GM12878 (cell line): ENCODE results near the gene EDN3. TPM values are rescaled to one million over a fixed set of nuclear protein-coding genes. Genes with fewer than 3 reads are reported as not detected.

Experiments used
- ATAC-seq: fragments of 200-7000 bp; cut with Tn5 transposase; 3 replicates; pipeline ENCODE4 v1.9.1; 2020; ENCODE audit warnings: mild to moderate bottlenecking, moderate library complexity
- BruUV-seq: library from RNA; stranded (reverse); fragments of 400-500 nt; replicated peaks from 2 replicates; lab custom pipeline; 2021; lab: Mats Ljungman, UMichigan
- CTCF ChIA-PET: fragments of 300-600 bp; sonication (Branson Sonifier 250); formaldehyde crosslinking; extraction: SDS; loops from one replicate; lab custom pipeline; 2021; ENCODE audit warnings: inconsistent platforms; lab: Yijun Ruan, JAX
- POLR2A ChIA-PET: fragments of 350-600 bp; formaldehyde crosslinking; extraction: SDS; loops from one replicate; lab custom pipeline; 2021; ENCODE audit warnings: inconsistent platforms; lab: Charles Lee
- RAD21 ChIA-PET: fragments of 300-600 bp; sonication (Branson Sonifier 250); formaldehyde crosslinking; loops from one replicate; lab custom pipeline; 2023; ENCODE audit warnings: antibody characterized with exemption; ENCODE audit not compliant: unreplicated experiment; lab: Charles Lee
- SMC1A ChIA-PET: fragments of 300-600 bp; sonication (Branson Sonifier 250); formaldehyde crosslinking; loops from one replicate; lab custom pipeline; 2023; ENCODE audit not compliant: unreplicated experiment, uncharacterized antibody; lab: Charles Lee
- DNase-seq: peaks from one replicate; pipeline ENCODE4 v3.0.0-alpha.2; 2011; ENCODE audit warnings: low read depth, low spot score
- FAIRE-seq: peaks from 3 replicates; lab custom pipeline; 2011; peaks lifted over from hg19 to GRCh38; lab: Jason Lieb, UNC
- H2AFZ ChIP-seq: 2 replicates; pipeline ENCODE4 v1.6.0; 2011; ENCODE audit warnings: low read depth, low read length, control low read depth; ENCODE audit not compliant: control insufficient read depth
- H3K27ac ChIP-seq: 2 replicates; pipeline ENCODE4 v1.5.1; 2011; ENCODE audit warnings: control low read depth; ENCODE audit not compliant: control insufficient read depth, insufficient read depth
- H3K27me3 ChIP-seq, 2 experiments: replicated peaks in 1 of 2; 2 replicates each; pipeline versions ENCODE4 v1.6.0 to v1.6.1; 2011; ENCODE audit warnings: low read length in 1 of 2; ENCODE audit not compliant: control insufficient read depth in 2 of 2, insufficient read depth in 2 of 2
- H3K36me3 ChIP-seq, 2 experiments: 2 replicates each; pipeline ENCODE4 v1.5.1; 2011; ENCODE audit warnings: low read length in 1 of 2; ENCODE audit not compliant: control insufficient read depth in 2 of 2, insufficient read depth in 2 of 2
- H3K4me1 ChIP-seq: 2 replicates; pipeline ENCODE4 v1.6.1; 2011; ENCODE audit warnings: mild to moderate bottlenecking, low read length, moderate library complexity, mixed read lengths; ENCODE audit not compliant: control insufficient read depth, insufficient read depth
- H3K4me2 ChIP-seq: 2 replicates; pipeline ENCODE4 v1.6.0; 2011; ENCODE audit warnings: control low read depth; ENCODE audit not compliant: control insufficient read depth, insufficient read depth
- H3K4me3 ChIP-seq: fragments of 200-600 bp; sonication (generic); 2 replicates; pipeline ENCODE4 v1.5.1; 2016
- H3K79me2 ChIP-seq: 2 replicates; pipeline ENCODE4 v1.6.0; 2011; ENCODE audit warnings: low read length; ENCODE audit not compliant: control insufficient read depth, insufficient read depth
- H3K9ac ChIP-seq: 2 replicates; pipeline ENCODE4 v1.8.0; 2011; ENCODE audit warnings: low read length, control low read depth, mixed read lengths; ENCODE audit not compliant: control insufficient read depth, insufficient read depth
- H3K9me3 ChIP-seq: replicated peaks from 3 replicates; pipeline ENCODE4 v1.5.1; 2011; ENCODE audit warnings: mild to moderate bottlenecking, low read length; ENCODE audit not compliant: control insufficient read depth, insufficient read depth
- H4K20me1 ChIP-seq: 2 replicates; pipeline ENCODE4 v1.6.0; 2011; ENCODE audit not compliant: control insufficient read depth, insufficient read depth
- CHD4 ChIP-seq: fragments of 200-600 bp; sonication (generic); IDR thresholded peaks from 2 replicates; pipeline ENCODE4 v1.6.1; 2016; ENCODE audit warnings: mild to moderate bottlenecking
- EZH2 ChIP-seq: IDR thresholded peaks from 2 replicates; pipeline ENCODE4 v1.6.1; 2012; ENCODE audit warnings: low read depth, mild to moderate bottlenecking, control low read depth, inconsistent platforms, low read length, borderline replicate concordance; ENCODE audit not compliant: control insufficient read depth
- HDAC2 ChIP-seq: fragments of 200-600 bp; sonication (generic); IDR thresholded peaks from 2 replicates; pipeline ENCODE4 v1.6.1; 2017
- NRF1 ChIP-seq: conservative IDR thresholded peaks from 2 replicates; pipeline ENCODE4 v1.6.1; 2011; ENCODE audit warnings: mild to moderate bottlenecking, low read depth, low read length, improper control_type of control experiment
- POLR2AphosphoS2 ChIP-seq: IDR thresholded peaks from 2 replicates; pipeline ENCODE4 v1.6.1; 2011; ENCODE audit warnings: low read depth, mild to moderate bottlenecking, low read length, improper control_type of control experiment, moderate library complexity
- REST ChIP-seq: IDR thresholded peaks from 2 replicates; pipeline ENCODE4 v1.6.1; 2012; ENCODE audit warnings: mild to moderate bottlenecking, low read depth, low read length
- ZBTB11 ChIP-seq: fragments of 450-650 bp; formaldehyde crosslinking; IDR thresholded peaks from 2 replicates; pipeline ENCODE4 v1.5.0; 2022; ENCODE audit warnings: mild to moderate bottlenecking, missing genetic modification characterization
- WGBS: methylation state at CpG from one replicate; pipeline ENCODE4 v1.1.6; 2016; ENCODE audit warnings: low lambda C conversion rate; ENCODE audit not compliant: insufficient replicate concordance, insufficient coverage; ENCODE audit errors: missing lambda C conversion rate; 5-methylcytosine and 5-hydroxymethylcytosine counted together
- in situ Hi-C: fragments of 300-500 bp; cut with MboI; formaldehyde crosslinking; loops from 9 replicates; pipeline ENCODE4 v1.14.3; 2018; ENCODE audit warnings: mixed read lengths
- intact Hi-C: fragments of 100-400 bp; cut with micrococcal nuclease; formaldehyde crosslinking; loops from one replicate; pipeline ENCODE4 v1.14.2; 2022; ENCODE audit not compliant: unreplicated experiment
- polyA plus RNA-seq, 11 experiments: library from polyadenylated mRNA; depleted of rRNA in 4 of 11; unstranded in 6 of 11; stranded (reverse) in 5 of 11; fragments of >200 nt; fragmentation: Nextera tagmentation in 4 of 11; fragmentation: Illumina TruSeq in 1 of 11; extraction: Ambion mirVana in 4 of 11; extraction: Trizol in 1 of 11; gene quantifications; 1 replicate in 1 of 11; 2 replicates in 10 of 11; pipeline versions ENCODE4 v1.2.1 to v1.2.3, GENCODE V29; 2011 to 2016; ENCODE audit warnings: inconsistent platforms in 2 of 11, missing spikeins in 2 of 11, low read depth in 1 of 11
- total RNA-seq, 4 experiments: library from RNA; depleted of rRNA in 3 of 4; stranded (reverse); fragments of >200 nt in 3 of 4; fragmentation: Illumina TruSeq in 1 of 4; extraction: Trizol in 1 of 4; gene quantifications; 2 replicates each; pipeline versions ENCODE4 v1.2.1 to v1.2.3, GENCODE V29; 2013 to 2021

EDN3 gene
- total and polyA plus RNA-seq, 10 of the 15 experiments (the other 5 are each of a cell fraction or from before 2014, with no cell fraction given): not detected

GRCh38 chr20:59360934-59361333, 60.5 kb downstream of the EDN3 start:
- Histone ChIP-seq H3K4me2 (no peak overlapping the region), H3K4me1 (no peaks in the 10 kb centered on the region), H3K9me3 (no peaks in the 10 kb centered on the region; the same call in 2 of the 3 replicates)
- 62% methylated on average over 4 of the region's 4 CpGs for WGBS
- intact Hi-C loops: no loop called here
- BruUV-seq: no TSS peak
- in situ Hi-C loops: no loop called here
- TF ChIP-seq ZBTB11 (CRISPR knock-in tag) (no peak), REST (no peak), POLR2AphosphoS2 (no peak), HDAC2 (no peak), CHD4 (no peak), NRF1 (no peak), EZH2 (no peak)
- TF ChIP-seq, all 136 proteins: peak for 0
- ChIA-PET CTCF (no interaction called here), RAD21 (no interaction called here), POLR2A (no interaction called here), SMC1A (no interaction called here)
- FAIRE-seq (no peak), ATAC-seq (no peak), DNase-seq (no peak)
- Histone ChIP-seq H2AFZ (no peak overlapping the region), H3K79me2 (no peaks in the 10 kb centered on the region), H3K9ac (no peak overlapping the region), H3K36me3 (no peaks in the 10 kb centered on the region), H3K4me3 (no peak overlapping the region), H4K20me1 (no peaks in the 10 kb centered on the region), H3K27ac (no peak overlapping the region), H3K27me3 (peaks cover 0 to 2% of the 10 kb centered on the region in 2 experiments; a peak in 1 of 4 replicates)
